Measurements from ENCODE around the gene RNASEH2A. TPM values are rescaled to one million over a fixed set of nuclear protein-coding genes. Genes with fewer than 3 reads are reported as not detected.
"Not testable (repeated sequence)": the region's sequence is repeated elsewhere in the genome, so short reads cannot be mapped to it uniquely, and the experiment has no call there.

Gene RNASEH2A
- total RNA-seq, 8 experiments from 2014 or later, result 4.2 to 42.4 (median 12.3) TPM

GRCh38 chr19:12792051-12792852, 14.1 kb upstream of the RNASEH2A start:
- Histone ChIP-seq H3K27ac (peak overlapping the region; percentile 56 to 75), H3K4me1 (replicated peaks in 1 of 2) (peaks cover 26 to 33% of the 10 kb centered on the region in 2 donors), H3K4me3 (peak overlapping the region; percentile 41 to 91 (median 52))
- in situ Hi-C loops (cut with MboI; ENCODE audit: low pct_unique_long_range_greater_than_20kb in 2 of 9, low sequenced_read_pairs in 9 of 9, unreplicated experiment in 9 of 9), result no loop called here
- WGBS, 10 experiments, result 0% methylated on average over 3 to 10 of the region's 84 CpGs; no CpG with 5 or more reads in 7 of the 10 experiments
- peak in 2 of 8 experiments; percentile 0 for ATAC-seq (replicated peaks in 6 of 8)

GRCh38 chr19:12792853-12793289, 13.5 kb upstream of the RNASEH2A start:
- in situ Hi-C loops (cut with MboI; ENCODE audit: low pct_unique_long_range_greater_than_20kb in 2 of 9, low sequenced_read_pairs in 9 of 9, unreplicated experiment in 9 of 9), result no loop called here
- Histone ChIP-seq H3K27ac (peak overlapping the region; percentile 56 to 75), H3K4me1 (replicated peaks in 1 of 2) (peaks cover 26 to 33% of the 10 kb centered on the region in 2 donors), H3K4me3 (peak overlapping the region; percentile 41 to 91 (median 52))
- peak in 1 of 8 experiments; percentile 0 for ATAC-seq (replicated peaks in 6 of 8)
- 0% methylated on average over 5 to 6 of the region's 22 CpGs; no CpG with 5 or more reads in 8 of the 10 experiments for WGBS, 10 experiments

- in situ Hi-C loops (cut with MboI; ENCODE audit: low pct_unique_long_range_greater_than_20kb in 2 of 9, low sequenced_read_pairs in 9 of 9, unreplicated experiment in 9 of 9), result no loop called here
- H3K4me3 ChIP-seq, result peak overlapping the region; percentile 41 to 91 (median 52)
- no peak overlapping the region for H3K27ac ChIP-seq
- WGBS, 10 experiments, result 0 to 20% (median 10%) methylated on average over 1 to 13 of the region's 81 CpGs; no CpG with 5 or more reads in 6 of the 10 experiments
- peaks cover 22 to 27% of the 10 kb centered on the region in 2 donors for H3K4me1 ChIP-seq (replicated peaks in 1 of 2)
- ATAC-seq (replicated peaks in 6 of 8), result peak; percentile 2 to 54 (median 38)
Measured at GRCh38 chr19:12793290-12794195, 12.8 kb upstream of the RNASEH2A start.

- no peak for ATAC-seq (replicated peaks in 6 of 8)
- in situ Hi-C loops (cut with MboI; ENCODE audit: low pct_unique_long_range_greater_than_20kb in 2 of 9, low sequenced_read_pairs in 9 of 9, unreplicated experiment in 9 of 9), result no loop called here
- no peak overlapping the region for H3K27ac ChIP-seq
- WGBS, 10 experiments, result 0 to 93% (median 78%) methylated on average over 1 to 6 of the region's 7 CpGs
- H3K4me1 ChIP-seq (replicated peaks in 1 of 2), result peaks cover 14 to 19% of the 10 kb centered on the region in 2 donors
- peak overlapping the region in 4 of 5 donors; percentile 41 to 91 (median 54) for H3K4me3 ChIP-seq
Measured at GRCh38 chr19:12794196-12794941, 12.0 kb upstream of the RNASEH2A start.

GRCh38 chr19:12794971-12795381, 11.4 kb upstream of the RNASEH2A start:
- WGBS, 10 experiments, result 81 to 100% (median 97%) methylated on average over 1 to 7 of the region's 9 CpGs; no CpG with 5 or more reads in 3 of the 10 experiments
- in situ Hi-C loops (cut with MboI; ENCODE audit: low pct_unique_long_range_greater_than_20kb in 2 of 9, low sequenced_read_pairs in 9 of 9, unreplicated experiment in 9 of 9), result no loop called here
- H3K4me1 ChIP-seq (replicated peaks in 1 of 2), result peaks cover 13 to 16% of the 10 kb centered on the region in 2 donors
- H3K4me3 ChIP-seq, result no peak overlapping the region
- H3K27ac ChIP-seq, result no peak overlapping the region
- ATAC-seq (replicated peaks in 6 of 8), result no peak

GRCh38 chr19:12796146-12797071, 10.0 kb upstream of the RNASEH2A start:
- WGBS, 10 experiments, result 0 to 80% (median 11%) methylated on average over 1 to 7 of the region's 18 CpGs; no CpG with 5 or more reads in 2 of the 10 experiments
- Histone ChIP-seq H3K4me1 (replicated peaks in 1 of 2) (peaks cover 10 to 11% of the 10 kb centered on the region in 2 donors), H3K4me3 (no peak overlapping the region), H3K27ac (no peak overlapping the region)
- peak in 7 of 8 experiments; percentile 3 to 12 (median 8) for ATAC-seq (replicated peaks in 6 of 8)
- in situ Hi-C loops (cut with MboI; ENCODE audit: low pct_unique_long_range_greater_than_20kb in 2 of 9, low sequenced_read_pairs in 9 of 9, unreplicated experiment in 9 of 9), result no loop called here

GRCh38 chr19:12797141-12797587, 9.2 kb upstream of the RNASEH2A start:
- Histone ChIP-seq H3K27ac (no peak overlapping the region), H3K4me1 (replicated peaks in 1 of 2) (peaks cover 10 to 11% of the 10 kb centered on the region in 2 donors), H3K4me3 (no peak overlapping the region)
- in situ Hi-C loops (cut with MboI; ENCODE audit: low pct_unique_long_range_greater_than_20kb in 2 of 9, low sequenced_read_pairs in 9 of 9, unreplicated experiment in 9 of 9), result no loop called here
- no peak for ATAC-seq (replicated peaks in 6 of 8)
- WGBS, 10 experiments, result 83 to 100% (median 94%) methylated on average over 1 to 6 of the region's 6 CpGs; no CpG with 5 or more reads in 2 of the 10 experiments

GRCh38 chr19:12797607-12798006, 8.8 kb upstream of the RNASEH2A start:
- H3K4me3 ChIP-seq; in situ Hi-C loops (cut with MboI; ENCODE audit: low pct_unique_long_range_greater_than_20kb in 2 of 9, low sequenced_read_pairs in 9 of 9, unreplicated experiment in 9 of 9); ATAC-seq (replicated peaks in 6 of 8); H3K27ac ChIP-seq: not testable (repeated sequence)
- H3K4me1 ChIP-seq (replicated peaks in 1 of 2), result peaks cover 14% of the 10 kb centered on the region in 2 donors
- WGBS, 10 experiments, result 93 to 100% (median 97%) methylated on average over 1 to 7 of the region's 7 CpGs; no CpG with 5 or more reads in 2 of the 10 experiments

- in situ Hi-C loops (cut with MboI; ENCODE audit: low pct_unique_long_range_greater_than_20kb in 2 of 9, low sequenced_read_pairs in 9 of 9, unreplicated experiment in 9 of 9), result no loop called here
- Histone ChIP-seq H3K4me1 (replicated peaks in 1 of 2) (peaks cover 11 to 14% of the 10 kb centered on the region in 2 donors), H3K27ac (no peak overlapping the region), H3K4me3 (peak overlapping the region in 3 of 5 donors; percentile 84 to 92 (median 88))
- no peak for ATAC-seq (replicated peaks in 6 of 8)
- WGBS, 10 experiments, result 85 to 100% (median 100%) methylated on average over 1 to 4 of the region's 18 CpGs; no CpG with 5 or more reads in 7 of the 10 experiments
Measured at GRCh38 chr19:12799742-12800465, 6.5 kb upstream of the RNASEH2A start.

GRCh38 chr19:12800466-12800770, 6.0 kb upstream of the RNASEH2A start:
- Histone ChIP-seq H3K27ac (no peak overlapping the region), H3K4me1 (replicated peaks in 1 of 2) (peaks cover 11 to 14% of the 10 kb centered on the region in 2 donors), H3K4me3 (peak overlapping the region; percentile 67 to 92 (median 84))
- no peak for ATAC-seq (replicated peaks in 6 of 8)
- in situ Hi-C loops (cut with MboI; ENCODE audit: low pct_unique_long_range_greater_than_20kb in 2 of 9, low sequenced_read_pairs in 9 of 9, unreplicated experiment in 9 of 9), result no loop called here
- 57 to 100% methylated on average over 1 of the region's 1 CpG; no CpG with 5 or more reads in 8 of the 10 experiments for WGBS, 10 experiments

- Histone ChIP-seq H3K4me1 (replicated peaks in 1 of 2) (peaks cover 12 to 15% of the 10 kb centered on the region in 2 donors), H3K27ac (peak overlapping the region; percentile 48 to 70), H3K4me3 (peak overlapping the region; percentile 67 to 92 (median 84))
- ATAC-seq (replicated peaks in 6 of 8), result peak; percentile 4 to 46 (median 38)
- WGBS, 10 experiments, result 0 to 10% (median 0%) methylated on average over 3 to 9 of the region's 38 CpGs; no CpG with 5 or more reads in 4 of the 10 experiments
- in situ Hi-C loops (cut with MboI; ENCODE audit: low pct_unique_long_range_greater_than_20kb in 2 of 9, low sequenced_read_pairs in 9 of 9, unreplicated experiment in 9 of 9), result no loop called here
Measured at GRCh38 chr19:12800923-12801465, 5.4 kb upstream of the RNASEH2A start.

Data from motor neuron (in vitro differentiated cells).